ENCODE measurements around the gene THBS3. TPM values are rescaled to one million over a fixed set of nuclear protein-coding genes. Genes with fewer than 3 reads are reported as not detected.

Gene THBS3
- total and polyA plus RNA-seq, 2 donors (not counting 1 experiment from before 2014, with no cell fraction given) = 36.8 to 39.6 TPM

- Histone ChIP-seq H3K9ac (ENCODE audit: insufficient read depth, low read length) (peak overlapping the region; percentile 96), H4K20me1 (ENCODE audit: control insufficient read depth, extremely low read depth, insufficient read depth, low read length) (no peaks in the 10 kb centered on the region), H3K27ac (ENCODE audit: insufficient read depth, low read length) (peak overlapping the region; percentile 98), H3K79me2 (ENCODE audit: control insufficient read depth, insufficient read depth, low read length) (peaks cover 11% of the 10 kb centered on the region), H2AFZ (ENCODE audit: low read length) (peak overlapping the region; percentile 82), H3K27me3 (ENCODE audit: control insufficient read depth, insufficient read depth, low read length) (no peaks in the 10 kb centered on the region), H3K36me3 (ENCODE audit: control insufficient read depth, insufficient read depth, low read length) (peaks cover 3% of the 10 kb centered on the region), H3K4me2 (ENCODE audit: extremely low read depth, insufficient read depth, low read length) (peak overlapping the region; percentile 95), H3K4me3 (replicated peaks in 1 of 4; ENCODE audit: control extremely low read depth in 1 of 4, insufficient read depth in 1 of 4, low read depth in 3 of 4, low read length in 4 of 4) (peak overlapping the region; percentile 76 to 97 (median 94)), H3K4me1 (ENCODE audit: control insufficient read depth, extremely low read depth, insufficient read depth, low read length) (peaks cover 12% of the 10 kb centered on the region), H3K9me3 (ENCODE audit: control insufficient read depth, insufficient read depth, low read depth, low read length) (no peaks in the 10 kb centered on the region)
- DNase-seq (ENCODE audit: low read depth in 2 of 2) = no peak
- TF ChIP-seq EZH2 (IDR thresholded peaks at IDR 0.05; ENCODE audit: low read length, missing control alignments) = no peak
- no peak for TF ChIP-seq CTCF (conservative IDR thresholded peaks at IDR 0.05 in 1 of 2, IDR thresholded peaks at IDR 0.05 in 1 of 2; ENCODE audit: low read depth in 1 of 2, low read length in 2 of 2)
Observed at GRCh38 chr1:155171836-155172731, 35.6 kb downstream of the THBS3 start.

GRCh38 chr1:155170806-155171205 lies 36.9 kb downstream of the THBS3 start:
- Histone ChIP-seq H3K4me3 (replicated peaks in 1 of 4; ENCODE audit: control extremely low read depth in 1 of 4, insufficient read depth in 1 of 4, low read depth in 3 of 4, low read length in 4 of 4) (no peak overlapping the region), H3K9ac (ENCODE audit: insufficient read depth, low read length) (no peak overlapping the region), H3K4me2 (ENCODE audit: extremely low read depth, insufficient read depth, low read length) (no peak overlapping the region), H3K36me3 (ENCODE audit: control insufficient read depth, insufficient read depth, low read length) (peaks cover 2% of the 10 kb centered on the region), H2AFZ (ENCODE audit: low read length) (no peak overlapping the region), H3K79me2 (ENCODE audit: control insufficient read depth, insufficient read depth, low read length) (peaks cover 11% of the 10 kb centered on the region), H3K27me3 (ENCODE audit: control insufficient read depth, insufficient read depth, low read length) (peaks cover 3% of the 10 kb centered on the region), H3K4me1 (ENCODE audit: control insufficient read depth, extremely low read depth, insufficient read depth, low read length) (peaks cover 12% of the 10 kb centered on the region), H4K20me1 (ENCODE audit: control insufficient read depth, extremely low read depth, insufficient read depth, low read length) (no peaks in the 10 kb centered on the region), H3K27ac (ENCODE audit: insufficient read depth, low read length) (no peak overlapping the region), H3K9me3 (ENCODE audit: control insufficient read depth, insufficient read depth, low read depth, low read length) (no peaks in the 10 kb centered on the region)
- no peak for DNase-seq (ENCODE audit: low read depth in 2 of 2)
- TF ChIP-seq CTCF (conservative IDR thresholded peaks at IDR 0.05 in 1 of 2, IDR thresholded peaks at IDR 0.05 in 1 of 2; ENCODE audit: low read depth in 1 of 2, low read length in 2 of 2) (no peak), EZH2 (IDR thresholded peaks at IDR 0.05; ENCODE audit: low read length, missing control alignments) (no peak)

- no peak for DNase-seq (ENCODE audit: low read depth in 2 of 2)
- TF ChIP-seq EZH2 (IDR thresholded peaks at IDR 0.05; ENCODE audit: low read length, missing control alignments) (no peak), CTCF (conservative IDR thresholded peaks at IDR 0.05 in 1 of 2, IDR thresholded peaks at IDR 0.05 in 1 of 2; ENCODE audit: low read depth in 1 of 2, low read length in 2 of 2) (no peak)
Observed at GRCh38 chr1:155170101-155170785, 37.5 kb downstream of the THBS3 start.

More at GRCh38 chr1:155170101-155170785, 37.5 kb downstream of the THBS3 start:
- Histone ChIP-seq H3K4me1 (ENCODE audit: control insufficient read depth, extremely low read depth, insufficient read depth, low read length) (peaks cover 12% of the 10 kb centered on the region), H3K79me2 (ENCODE audit: control insufficient read depth, insufficient read depth, low read length) (peaks cover 11% of the 10 kb centered on the region), H3K27ac (ENCODE audit: insufficient read depth, low read length) (no peak overlapping the region), H3K27me3 (ENCODE audit: control insufficient read depth, insufficient read depth, low read length) (peaks cover 3% of the 10 kb centered on the region), H3K36me3 (ENCODE audit: control insufficient read depth, insufficient read depth, low read length) (peaks cover 2% of the 10 kb centered on the region), H3K4me3 (replicated peaks in 1 of 4; ENCODE audit: control extremely low read depth in 1 of 4, insufficient read depth in 1 of 4, low read depth in 3 of 4, low read length in 4 of 4) (no peak overlapping the region), H4K20me1 (ENCODE audit: control insufficient read depth, extremely low read depth, insufficient read depth, low read length) (no peaks in the 10 kb centered on the region), H3K4me2 (ENCODE audit: extremely low read depth, insufficient read depth, low read length) (no peak overlapping the region), H3K9ac (ENCODE audit: insufficient read depth, low read length) (no peak overlapping the region), H3K9me3 (ENCODE audit: control insufficient read depth, insufficient read depth, low read depth, low read length) (no peaks in the 10 kb centered on the region), H2AFZ (ENCODE audit: low read length) (no peak overlapping the region)

Data from fibroblast of lung (primary cell).